NB4 (cell line): Measurements from ENCODE around the gene SYNM.
"Not testable (repeated sequence)": the region's sequence is repeated elsewhere in the genome, so short reads cannot be mapped to it uniquely, and the experiment has no call there.

Experiments used
- DNase-seq: peaks from one replicate; pipeline ENCODE4 v3.0.0; 2010; ENCODE audit warnings: low read depth
- H3K4me3 ChIP-seq: one replicate; pipeline ENCODE4 v1.5.1; 2011; ENCODE audit warnings: mild to moderate bottlenecking, low read depth, low read length, moderate library complexity
- MYC ChIP-seq: IDR thresholded peaks from 2 replicates; pipeline ENCODE4 v1.6.1; 2011; ENCODE audit warnings: low read depth, low read length
- POLR2A ChIP-seq: IDR thresholded peaks from 2 replicates; pipeline ENCODE4 v1.6.1; 2011; ENCODE audit warnings: mild to moderate bottlenecking; ENCODE audit not compliant: insufficient read length; ENCODE audit errors: extremely low read depth
- TF ChIP-seq, protein P1 (sequence below): IDR thresholded peaks from 2 replicates; pipeline ENCODE4 v1.6.1; 2011; ENCODE audit warnings: low read depth, low read length
- TF ChIP-seq, protein P2 (sequence below): IDR thresholded peaks from one replicate; pipeline ENCODE4 v1.5.1; 2012; ENCODE audit warnings: low read depth, low read length

SYNM gene

DNA sequence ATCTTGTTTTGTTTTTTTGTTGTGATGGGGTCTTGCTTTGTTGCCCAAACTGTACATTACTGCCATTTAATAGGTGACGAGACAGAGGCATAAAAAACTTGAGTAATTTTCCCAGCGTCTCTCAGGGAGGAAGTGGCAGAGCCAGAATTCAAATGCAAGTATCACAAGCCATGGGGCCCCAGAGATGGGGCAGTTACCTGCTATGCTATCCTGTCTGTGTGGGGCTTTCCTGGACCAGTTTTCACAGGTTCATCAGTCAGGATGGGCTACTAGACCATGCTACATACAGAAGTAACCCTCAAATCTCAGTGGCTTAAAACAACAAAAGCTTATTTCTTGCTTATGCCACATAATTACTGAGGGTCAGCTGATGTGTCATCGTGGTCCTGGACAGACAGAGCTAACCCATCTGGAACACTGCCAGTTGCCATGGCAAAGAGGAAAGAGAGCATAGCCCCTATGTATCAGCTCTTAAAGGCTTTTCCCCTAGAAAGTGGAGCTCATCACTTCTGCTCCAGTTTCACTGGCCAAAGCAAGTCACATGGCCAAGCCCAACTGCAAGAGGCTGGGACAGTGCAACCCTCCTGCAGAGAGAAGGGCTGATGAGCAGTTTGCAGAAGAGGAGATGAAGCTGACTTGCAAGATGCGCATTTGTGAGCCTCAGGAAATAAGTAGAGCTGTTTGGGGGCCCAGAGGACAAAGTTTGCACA is 31.7 kb upstream of the SYNM start:
- DNase-seq: no peak
- no peak for TF ChIP-seq MYC
- TF ChIP-seq, protein P1, sequence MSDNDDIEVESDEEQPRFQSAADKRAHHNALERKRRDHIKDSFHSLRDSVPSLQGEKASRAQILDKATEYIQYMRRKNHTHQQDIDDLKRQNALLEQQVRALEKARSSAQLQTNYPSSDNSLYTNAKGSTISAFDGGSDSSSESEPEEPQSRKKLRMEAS: peak; percentile 32; the same call in 1 of the 2 replicates
- H3K4me3 ChIP-seq: no peak overlapping the region

DNA sequence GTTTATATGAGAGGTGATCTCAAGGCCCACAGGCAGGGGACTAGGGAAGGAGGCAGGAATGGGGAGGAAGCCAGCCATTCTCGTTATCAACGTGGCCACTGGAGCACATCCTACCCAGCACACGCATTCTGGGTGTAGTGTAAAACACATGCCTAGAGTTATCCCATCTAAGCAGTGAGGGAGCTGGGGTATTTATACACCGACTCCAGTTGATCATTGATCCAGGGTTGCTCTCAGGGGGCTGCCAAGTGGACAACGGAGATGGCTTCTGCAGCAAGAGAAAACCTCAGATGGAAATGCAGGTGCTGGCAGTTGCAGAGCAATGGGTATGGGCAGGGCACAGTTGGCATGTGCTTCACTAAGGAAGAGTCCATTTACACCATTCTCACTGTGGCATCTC is 30.4 kb upstream of the SYNM start:
- DNase-seq: no peak
- TF ChIP-seq POLR2A (no peak), MYC (no peak)
- TF ChIP-seq, protein P1: no peak
- TF ChIP-seq, protein P2, sequence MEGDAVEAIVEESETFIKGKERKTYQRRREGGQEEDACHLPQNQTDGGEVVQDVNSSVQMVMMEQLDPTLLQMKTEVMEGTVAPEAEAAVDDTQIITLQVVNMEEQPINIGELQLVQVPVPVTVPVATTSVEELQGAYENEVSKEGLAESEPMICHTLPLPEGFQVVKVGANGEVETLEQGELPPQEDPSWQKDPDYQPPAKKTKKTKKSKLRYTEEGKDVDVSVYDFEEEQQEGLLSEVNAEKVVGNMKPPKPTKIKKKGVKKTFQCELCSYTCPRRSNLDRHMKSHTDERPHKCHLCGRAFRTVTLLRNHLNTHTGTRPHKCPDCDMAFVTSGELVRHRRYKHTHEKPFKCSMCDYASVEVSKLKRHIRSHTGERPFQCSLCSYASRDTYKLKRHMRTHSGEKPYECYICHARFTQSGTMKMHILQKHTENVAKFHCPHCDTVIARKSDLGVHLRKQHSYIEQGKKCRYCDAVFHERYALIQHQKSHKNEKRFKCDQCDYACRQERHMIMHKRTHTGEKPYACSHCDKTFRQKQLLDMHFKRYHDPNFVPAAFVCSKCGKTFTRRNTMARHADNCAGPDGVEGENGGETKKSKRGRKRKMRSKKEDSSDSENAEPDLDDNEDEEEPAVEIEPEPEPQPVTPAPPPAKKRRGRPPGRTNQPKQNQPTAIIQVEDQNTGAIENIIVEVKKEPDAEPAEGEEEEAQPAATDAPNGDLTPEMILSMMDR: no peak
- no peak overlapping the region for H3K4me3 ChIP-seq

DNA sequence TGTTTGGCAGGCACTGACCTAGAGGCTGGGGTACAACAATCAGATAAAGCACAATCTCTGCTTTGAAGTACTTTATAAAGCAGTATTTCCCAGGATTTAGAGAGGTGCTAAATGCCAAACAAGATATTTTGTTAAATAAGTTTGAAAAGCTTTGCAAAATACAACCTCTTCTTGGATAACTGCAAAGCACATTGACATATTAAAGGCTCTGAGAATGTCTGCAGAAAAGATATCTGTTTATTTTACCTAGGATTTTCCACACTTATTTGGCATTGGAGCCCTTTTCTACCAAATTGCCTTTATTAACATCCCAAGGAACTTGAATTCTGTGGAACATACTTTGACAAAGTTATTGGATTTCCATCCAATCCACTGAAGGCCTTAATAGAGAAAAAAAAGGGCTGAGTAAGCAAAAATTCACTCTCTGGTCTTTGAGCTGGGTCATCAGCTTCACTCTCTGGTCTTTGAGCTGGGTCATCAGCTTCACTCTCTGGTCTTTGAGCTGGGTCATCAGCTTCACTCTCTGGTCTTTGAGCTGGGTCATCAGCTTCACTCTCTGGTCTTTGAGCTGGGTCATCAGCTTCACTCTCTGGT is 29.7 kb upstream of the SYNM start:
- not testable (repeated sequence) for H3K4me3 ChIP-seq, DNase-seq

DNA sequence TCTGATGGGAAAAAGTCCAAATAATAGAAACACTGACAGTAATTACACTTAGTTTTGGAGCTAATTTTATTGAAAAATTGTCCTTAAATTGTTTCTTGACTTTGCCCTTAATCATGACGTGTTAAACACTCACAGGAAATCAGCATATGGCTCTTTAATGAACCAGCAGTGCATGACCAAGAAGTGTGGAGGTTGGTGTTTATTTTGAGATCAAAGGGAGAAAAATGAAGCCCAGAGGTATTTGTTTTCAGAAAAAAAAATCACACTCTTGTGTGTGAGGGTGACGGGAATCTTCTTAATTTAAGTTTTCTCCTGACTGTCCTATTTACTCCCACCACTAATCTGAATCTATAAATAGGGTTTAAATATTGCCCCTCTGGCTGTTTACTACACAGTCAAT is 28.8 kb upstream of the SYNM start:
- peak overlapping the region; percentile 54 for H3K4me3 ChIP-seq
- no peak for DNase-seq
- TF ChIP-seq, protein P1: no peak
- TF ChIP-seq POLR2A: no peak
- no peak for TF ChIP-seq MYC

DNA sequence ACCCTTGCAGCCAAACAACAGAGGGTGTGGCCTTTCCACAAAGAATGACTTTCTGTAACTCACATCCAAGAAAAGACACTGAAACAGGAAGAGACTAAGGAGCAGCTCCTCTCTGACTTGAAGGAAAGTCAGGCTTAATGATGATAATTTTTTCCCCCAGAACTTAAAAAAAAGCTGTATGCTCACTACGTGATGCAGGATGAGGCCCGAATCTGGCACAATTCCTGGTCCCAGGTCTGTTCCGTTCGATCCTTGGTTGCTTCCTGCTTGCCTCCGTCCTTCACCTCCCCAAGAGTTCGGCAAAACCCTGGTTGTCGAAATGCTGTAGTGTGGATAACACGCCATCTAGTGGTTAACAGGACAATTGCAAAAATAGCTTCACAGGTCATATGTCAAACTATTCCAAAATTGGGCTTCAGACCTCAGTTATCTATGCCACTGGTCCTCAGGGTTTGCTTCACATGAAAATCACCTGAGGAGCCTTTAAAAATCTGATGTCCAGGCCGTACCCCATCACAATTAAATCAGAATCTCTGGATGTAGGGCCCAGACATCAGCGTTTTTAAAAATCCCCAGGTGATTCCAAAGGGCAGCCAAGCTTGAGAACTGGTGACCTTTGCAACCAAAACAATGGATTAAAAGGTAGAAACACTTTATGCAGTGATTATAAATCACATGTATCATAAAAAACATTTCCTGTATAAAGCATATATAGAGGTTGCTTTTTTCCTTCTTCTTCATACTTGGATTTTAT is 28.1 kb upstream of the SYNM start:
- DNase-seq: peak; percentile 83
- TF ChIP-seq, protein P1: peak; percentile 58; the same call in 1 of the 2 replicates
- 0 out of 2 replicates have a peak, but pooled peaks have one; percentile 36 for TF ChIP-seq MYC
- TF ChIP-seq, protein P2: peak; percentile 87
- TF ChIP-seq POLR2A: no peak
- peak overlapping the region; percentile 54 for H3K4me3 ChIP-seq

DNA sequence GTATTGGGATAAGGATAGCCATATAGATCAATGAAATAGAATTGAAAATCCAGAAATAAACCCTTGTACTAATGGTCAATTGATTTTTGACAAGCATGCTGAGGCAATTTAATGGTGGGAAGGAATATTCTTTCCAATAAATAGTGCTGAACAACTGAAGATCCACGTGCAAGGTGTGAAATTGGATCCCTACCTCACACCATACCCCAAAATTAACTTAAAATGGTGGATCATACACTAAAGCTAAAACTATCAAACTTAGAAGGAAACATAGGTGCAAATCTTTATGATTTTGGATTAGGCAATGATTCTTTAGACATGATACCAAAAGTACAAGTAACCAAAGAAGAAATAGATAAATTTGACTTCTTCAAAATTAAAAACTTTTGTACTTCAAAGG is 22.1 kb upstream of the SYNM start:
- H3K4me3 ChIP-seq: no peak overlapping the region
- TF ChIP-seq MYC: no peak
- no peak for TF ChIP-seq POLR2A
- TF ChIP-seq, protein P2: no peak
- TF ChIP-seq, protein P1: no peak
- no peak for DNase-seq

DNA sequence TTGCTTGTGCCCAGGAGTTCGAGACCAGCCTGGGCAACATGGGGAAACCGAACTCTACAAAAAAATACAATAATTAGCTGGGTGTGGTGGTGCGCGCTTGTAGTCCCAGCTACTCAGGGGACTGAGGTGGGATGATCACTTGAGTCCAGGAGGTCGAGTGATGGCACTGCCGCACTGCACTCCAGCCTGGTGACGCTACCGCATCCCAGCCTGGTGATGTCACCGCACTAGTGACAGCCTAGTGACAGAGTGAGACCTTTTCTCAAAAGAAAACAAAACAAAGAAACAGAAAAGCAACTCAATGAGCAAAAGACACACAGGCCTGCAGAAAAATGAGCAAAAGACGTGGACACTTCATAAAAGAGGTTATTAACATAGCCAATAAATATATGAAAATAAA is 19.9 kb upstream of the SYNM start:
- no peak for DNase-seq
- TF ChIP-seq MYC: no peak
- TF ChIP-seq, protein P2: no peak
- TF ChIP-seq POLR2A: no peak
- TF ChIP-seq, protein P1: no peak
- no peak overlapping the region for H3K4me3 ChIP-seq
